Measurements from ENCODE around the gene HLA-DMB. TPM values are rescaled to one million over a fixed set of nuclear protein-coding genes. Genes with fewer than 3 reads are reported as not detected.

Gene HLA-DMB
- total RNA-seq, 1 donor from 2014 or later: 15.9 TPM

DNA sequence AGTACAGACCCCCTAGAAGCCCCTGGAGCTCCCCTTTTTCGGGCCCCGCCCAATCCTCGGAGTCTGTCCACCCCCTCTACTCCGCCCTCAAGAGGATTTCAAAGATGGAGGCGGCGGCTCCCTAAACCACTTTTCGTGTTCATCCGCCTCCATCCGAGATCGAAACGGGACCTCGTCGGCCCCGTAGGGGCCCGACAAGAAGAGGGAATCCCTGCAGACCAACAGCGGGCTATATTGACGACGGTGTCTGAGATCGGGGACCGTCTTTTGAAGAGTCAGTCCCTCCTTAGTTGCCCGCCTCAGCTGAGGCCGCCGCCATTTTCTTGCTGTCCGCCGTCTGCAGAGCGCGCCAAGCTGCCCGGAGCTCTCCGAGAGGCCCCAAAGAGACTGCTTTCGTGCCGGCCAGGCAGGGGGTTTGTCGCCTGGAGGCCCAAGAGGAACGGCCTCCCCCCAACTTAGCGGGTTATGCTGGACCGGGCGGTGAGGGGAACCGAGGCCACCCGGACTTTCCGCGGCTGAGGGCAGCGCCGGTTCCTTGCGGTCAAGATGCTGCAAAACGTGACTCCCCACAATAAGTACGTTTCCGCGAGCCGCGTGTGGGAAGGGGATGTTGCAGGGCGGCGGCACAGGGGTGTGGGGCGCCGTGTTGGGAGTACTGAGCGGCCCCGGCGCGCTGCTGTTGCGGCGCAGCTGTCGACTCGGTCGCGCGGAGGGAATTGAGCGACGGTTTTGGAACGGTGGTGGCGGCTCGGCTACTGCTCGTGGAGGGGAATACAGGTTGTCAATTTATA lies 31.7 kb upstream of the HLA-DMB start:
- intact Hi-C loops (cut with micrococcal nuclease): loop anchor here (1.0 to 10.0 kb wide), 8 partner anchors 31 to 1478 kb away; partner anchors contain the start of genes ATF6B, CUTA, HLA-DMB and MICB

DNA sequence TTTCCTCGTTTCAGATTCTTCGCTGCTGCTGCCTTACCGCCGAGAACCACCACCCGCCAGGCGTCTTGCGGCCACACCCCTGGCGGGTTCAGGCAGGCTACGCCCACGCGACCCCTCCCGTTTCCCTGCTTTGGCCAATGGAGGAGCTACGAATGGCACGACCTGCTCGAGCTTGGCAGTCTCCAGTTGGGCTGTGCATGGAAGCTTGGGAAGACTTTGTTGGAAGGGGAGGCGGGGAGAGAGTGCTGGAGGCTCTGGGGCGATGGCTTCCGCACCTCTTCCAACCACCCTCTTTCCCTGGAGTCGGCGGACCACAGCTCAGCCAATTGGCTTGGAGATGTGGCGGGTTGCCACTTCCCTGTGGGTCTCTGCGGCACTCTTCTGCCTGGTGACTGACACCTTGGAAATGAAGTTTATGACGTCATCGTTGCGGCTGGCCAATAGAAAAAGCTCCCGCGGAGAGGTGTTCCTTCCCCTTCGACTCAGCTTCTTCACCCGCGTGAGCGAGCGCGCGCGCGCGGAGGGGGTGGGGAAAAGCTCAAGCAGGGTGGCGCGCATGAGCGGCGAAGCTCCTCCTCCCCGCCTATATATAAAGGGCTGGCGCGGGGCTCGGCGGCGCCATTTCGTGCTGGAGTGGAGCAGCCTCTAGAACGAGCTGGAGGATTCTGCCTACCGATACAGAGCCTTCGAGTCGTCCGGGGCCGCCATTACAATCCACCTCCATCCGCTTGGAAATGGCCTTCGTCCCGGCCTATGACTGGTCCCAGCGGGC lies 30.9 kb upstream of the HLA-DMB start:
- intact Hi-C loops (cut with micrococcal nuclease): loop anchor here (1.0 to 10.0 kb wide), 11 partner anchors 30 to 1477 kb away; partner anchors contain the start of genes ATF6B, CUTA, HLA-DMB and MICB

DNA sequence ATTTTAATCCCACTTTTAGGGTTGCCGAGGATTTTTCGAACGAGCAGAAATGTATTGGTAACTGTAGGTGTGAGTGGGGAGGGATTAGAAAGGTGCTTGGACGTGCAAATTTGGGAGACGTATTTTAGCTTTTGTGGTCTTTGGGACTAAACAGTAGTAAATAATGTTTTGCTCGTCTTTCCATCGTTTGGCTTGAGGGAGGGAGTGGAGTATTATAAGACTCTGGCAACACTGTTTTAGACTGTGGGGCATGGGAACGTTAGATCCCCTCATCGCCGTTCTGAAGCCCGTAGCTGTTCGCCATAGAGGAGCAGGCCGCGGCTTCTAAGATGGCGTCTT lies 30.4 kb upstream of the HLA-DMB start:
- intact Hi-C loops (cut with micrococcal nuclease): loop anchor here (1.0 to 10.0 kb wide), 7 partner anchors 77 to 1476 kb away; partner anchors contain the start of genes ATF6B, MICB, NELFE and PSMB8

DNA sequence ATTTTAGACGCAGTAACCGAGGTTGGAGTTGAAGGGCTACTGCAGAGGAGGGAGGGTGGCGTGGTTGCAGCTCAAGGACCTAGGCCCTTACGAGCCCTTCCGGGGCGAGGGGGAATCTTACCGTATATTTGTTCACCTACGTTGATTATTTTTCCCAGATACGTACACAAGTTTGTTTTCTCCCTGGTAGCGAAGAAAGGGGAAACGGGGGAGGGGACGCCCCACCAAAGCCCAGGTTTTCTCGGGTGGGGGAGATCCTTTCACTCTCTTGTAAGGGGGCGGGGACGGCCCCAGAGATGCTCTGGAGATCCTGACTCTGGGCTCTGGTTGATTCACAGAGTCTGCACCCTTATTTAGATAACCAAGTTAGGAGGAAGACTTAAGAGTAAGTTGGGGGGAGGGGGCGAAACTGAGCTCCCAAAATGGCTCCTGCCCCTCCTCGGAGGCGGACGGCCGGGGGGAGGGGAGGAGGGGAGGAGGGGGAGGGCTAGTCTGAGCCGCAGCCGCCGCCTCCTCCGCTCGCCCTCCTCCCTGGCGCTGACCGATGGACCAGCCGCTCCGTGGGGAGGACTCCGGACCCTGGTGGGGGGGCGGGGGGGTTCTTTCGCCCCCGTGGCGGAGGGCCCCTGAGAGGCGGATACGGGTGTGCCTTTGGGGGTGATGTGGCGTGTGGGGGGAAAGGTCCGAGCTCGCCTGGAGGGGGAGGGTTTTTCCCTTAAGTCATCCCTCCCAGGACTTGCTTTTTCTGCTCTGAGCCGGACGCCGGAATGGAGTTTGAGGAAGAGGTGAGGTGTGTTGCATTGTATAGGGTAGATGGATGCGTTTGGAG lies 29.8 kb upstream of the HLA-DMB start:
- intact Hi-C loops (cut with micrococcal nuclease): loop anchor here (1.0 to 10.0 kb wide), 8 partner anchors 76 to 1476 kb away; partner anchors contain the start of genes ATF6B, MICB, NELFE and PSMB8

DNA sequence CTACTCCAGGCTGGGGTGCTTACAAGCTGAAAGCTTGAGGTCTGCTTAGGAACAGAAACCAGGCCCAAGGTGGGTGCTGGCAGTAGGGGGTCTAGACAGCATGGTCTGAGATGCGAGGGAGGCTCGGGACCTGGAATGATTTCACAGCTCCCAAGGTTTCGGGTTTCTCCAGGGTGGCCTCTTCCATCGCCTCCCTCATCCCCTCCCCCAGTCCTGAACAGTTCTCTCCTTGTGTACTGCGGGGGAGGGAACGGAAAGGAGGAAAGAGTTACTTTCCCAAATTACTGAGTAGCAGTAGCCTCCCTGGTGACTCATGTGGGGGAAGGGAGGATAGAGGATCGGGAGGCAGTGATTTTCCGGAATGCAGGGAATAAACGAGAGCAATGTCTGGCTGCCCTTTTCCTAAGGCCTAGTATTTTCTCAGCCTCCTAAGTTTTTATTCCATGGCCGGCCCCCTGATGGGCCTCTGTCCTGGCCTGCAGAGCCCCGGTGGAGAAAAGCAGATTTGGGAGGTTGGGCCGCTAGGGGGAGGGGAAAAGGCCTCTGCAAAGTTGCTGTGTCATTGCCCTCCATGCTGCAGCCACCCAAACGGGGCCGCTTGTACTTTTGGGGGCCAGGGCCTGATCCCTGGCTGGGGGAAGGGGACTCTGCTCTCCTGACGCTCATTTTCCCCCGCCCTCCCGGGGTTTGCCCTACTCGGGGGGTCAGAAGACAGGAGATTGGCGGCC lies 29.0 kb upstream of the HLA-DMB start:
- intact Hi-C loops (cut with micrococcal nuclease): loop anchor here (1.0 to 10.0 kb wide), 6 partner anchors 345 to 1568 kb away; partner anchors contain the start of genes ATF6B, MICA, MICB and NELFE

DNA sequence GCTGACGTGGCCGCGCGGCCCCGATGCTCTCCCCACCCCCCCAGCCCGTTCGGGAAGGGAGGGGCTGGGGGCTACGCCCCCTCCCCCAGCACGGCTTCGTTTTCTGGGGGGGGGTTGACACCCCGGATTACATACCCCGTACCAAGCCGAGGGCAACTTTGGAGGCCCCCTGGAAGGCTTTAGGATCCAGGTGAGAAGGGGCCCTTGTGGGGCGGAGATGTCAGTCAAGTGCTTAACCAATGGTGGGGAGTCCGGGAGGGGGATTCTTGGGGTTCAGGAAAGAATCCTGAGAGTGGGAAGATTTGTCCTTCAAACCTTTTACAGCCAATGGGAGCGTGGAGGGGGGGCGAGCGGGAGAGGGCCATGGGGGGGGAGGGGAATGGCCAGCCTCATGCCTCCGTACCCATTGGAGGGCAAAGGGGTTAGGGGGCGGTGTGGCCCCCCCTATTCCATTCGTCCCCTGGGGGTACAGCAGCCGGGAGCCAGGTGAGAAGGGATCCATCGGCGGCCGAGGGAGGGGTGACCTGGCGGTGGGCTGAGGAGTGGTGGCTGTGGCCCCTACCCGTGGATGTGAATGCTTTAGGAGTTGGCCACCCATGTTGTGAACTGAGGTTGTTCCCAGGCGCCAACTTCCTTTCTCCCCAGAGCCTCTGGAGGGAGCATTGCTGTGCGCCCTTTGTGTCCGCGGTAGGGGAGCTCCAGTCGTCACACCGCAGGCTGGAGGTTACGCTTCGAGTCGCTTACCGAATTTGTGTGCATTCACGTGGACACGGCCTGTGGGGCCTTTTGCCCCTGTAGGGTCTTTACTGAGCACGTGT lies 28.2 kb upstream of the HLA-DMB start:
- intact Hi-C loops (cut with micrococcal nuclease): loop anchor here (1.0 to 5.0 kb wide), 3 partner anchors 774 to 1567 kb away; partner anchors contain the start of genes MICA and RNF5

DNA sequence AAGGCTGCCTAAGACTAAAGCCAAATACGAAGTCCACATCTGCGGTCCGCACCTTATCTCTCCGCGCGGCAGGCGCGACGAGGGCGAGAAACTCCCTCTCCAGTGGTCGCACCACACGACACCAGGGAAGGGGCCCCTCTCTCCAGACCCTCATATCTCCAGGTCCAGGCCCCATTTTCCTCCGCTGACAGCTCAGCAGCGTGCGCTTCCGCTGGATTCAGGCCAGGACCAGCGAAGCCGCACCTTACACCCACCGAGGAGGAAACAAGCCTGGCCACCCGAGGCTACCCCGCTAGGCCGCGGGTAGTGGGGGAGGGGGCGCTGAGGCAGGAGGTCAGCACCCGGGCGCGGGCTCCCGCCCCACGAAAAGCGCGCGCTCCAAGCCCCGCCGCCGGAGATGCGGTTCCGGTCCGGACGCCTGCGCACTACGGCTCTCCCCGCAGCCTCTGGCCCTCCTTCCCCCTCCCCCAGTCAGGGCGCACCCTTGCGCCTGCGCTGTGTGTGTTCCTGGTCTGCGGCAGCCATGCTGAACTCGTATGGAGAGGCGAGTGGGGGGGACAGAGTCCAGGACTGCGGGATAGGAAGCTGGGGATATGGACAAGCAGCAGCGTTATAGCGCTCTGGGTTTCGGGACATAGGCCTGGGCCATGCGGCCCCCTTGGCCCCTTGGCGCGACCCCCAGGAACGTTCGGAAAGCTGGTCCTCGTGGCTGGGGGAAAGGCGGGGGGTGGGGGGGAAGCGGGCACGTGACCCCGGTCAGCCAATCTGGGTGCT lies 27.5 kb upstream of the HLA-DMB start, which contains the start of gene BRD2:
Gene BRD2 (plus strand): TSS at position 502 of the 774 bp plus-strand sequence. CDS start 4,305 bp downstream, outside the sequence.
- intact Hi-C loops (cut with micrococcal nuclease): loop anchor here (1.0 to 5.0 kb wide), 3 partner anchors 773 to 1566 kb away; partner anchors contain the start of genes MICA and RNF5

DNA sequence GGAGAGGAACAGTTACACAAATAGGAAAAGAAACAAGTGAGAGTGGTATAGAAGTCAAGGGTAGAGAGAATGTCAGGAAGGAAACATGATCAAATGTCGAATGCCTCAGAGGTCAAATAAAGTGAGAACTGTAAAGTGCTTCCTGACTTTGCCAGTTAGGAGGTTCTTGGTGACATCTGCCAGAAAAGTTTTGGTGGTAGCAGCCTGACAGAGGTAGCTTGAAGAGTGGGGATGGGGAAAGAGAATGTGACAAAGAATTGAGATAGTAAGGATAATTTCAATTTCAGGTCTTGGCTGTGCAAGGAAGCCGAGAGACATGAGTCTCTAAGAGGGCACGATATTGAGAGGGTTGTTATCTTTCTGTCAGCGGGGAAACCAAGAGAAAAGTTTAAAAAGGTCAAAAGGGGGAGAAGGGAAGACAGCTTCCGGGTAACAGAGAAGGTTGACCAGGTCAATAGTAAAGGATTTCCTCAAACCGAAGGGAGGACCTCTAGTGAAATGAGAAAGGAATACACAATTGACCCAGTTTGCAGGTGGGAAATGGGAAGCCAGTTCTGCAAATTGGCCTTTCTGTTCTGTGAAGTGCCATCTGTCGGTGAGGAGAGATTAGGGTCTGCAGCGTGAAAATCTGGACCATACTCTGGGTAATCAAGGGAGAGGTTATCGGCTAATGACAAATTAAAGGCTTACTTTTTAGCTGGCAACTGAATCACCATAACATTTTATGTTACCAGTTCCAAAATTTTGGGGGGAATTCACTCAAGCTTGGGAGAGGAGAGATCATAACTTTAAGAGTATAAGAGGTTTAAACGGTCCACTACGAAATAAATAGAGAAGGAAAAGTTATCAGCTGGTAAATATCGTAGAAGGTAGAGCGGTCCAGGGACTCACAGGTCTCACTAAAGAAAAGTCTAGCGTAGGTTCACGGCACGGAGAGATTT lies 26.6 kb upstream of the HLA-DMB start:
- intact Hi-C loops (cut with micrococcal nuclease): loop anchor here (1.0 to 5.0 kb wide), 9 partner anchors 14 to 1565 kb away; partner anchors contain the start of genes HLA-DMA, HLA-DMB, MICA and RNF5

DNA sequence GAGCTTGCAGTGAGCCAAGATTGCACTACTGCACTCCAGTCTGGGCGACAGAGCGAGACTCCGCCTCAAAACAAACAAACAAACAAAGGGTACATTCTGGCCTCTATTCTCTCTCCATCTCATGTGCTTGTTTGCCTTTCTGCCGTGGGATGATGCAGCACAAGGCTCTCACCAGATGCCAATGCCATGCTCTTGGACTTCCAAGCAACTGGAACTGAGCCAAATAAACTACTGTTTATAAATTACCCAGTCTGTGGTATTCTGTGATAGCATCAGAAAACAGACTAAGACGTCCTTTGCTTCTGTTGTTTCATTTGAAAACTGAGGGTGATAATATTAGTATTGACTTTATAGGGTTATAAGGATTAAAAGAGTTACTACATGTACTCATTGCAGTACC lies 23.9 kb upstream of the HLA-DMB start:
- intact Hi-C loops (cut with micrococcal nuclease): loop anchor here (5.0 kb wide), 1 partner anchor 1562 kb away; the partner anchor contains the start of gene MICA

DNA sequence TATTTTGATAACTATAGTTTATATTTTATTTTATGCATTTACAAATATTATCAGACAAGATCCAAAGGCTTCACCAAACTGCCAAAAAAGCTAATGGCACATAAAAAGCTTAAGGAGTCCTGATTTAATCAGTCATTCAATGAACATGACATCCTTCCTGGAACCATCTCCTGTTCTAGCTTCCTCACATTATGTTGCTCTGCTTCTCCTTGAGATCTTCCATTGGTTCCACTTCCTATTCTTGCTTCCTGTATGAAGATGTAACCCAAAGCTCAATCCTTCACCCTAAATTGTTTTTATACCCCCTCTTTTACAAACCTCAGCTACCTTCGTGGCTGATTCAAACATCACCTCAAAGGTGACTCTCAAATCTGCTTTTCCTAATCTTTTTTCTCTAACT lies 23.0 kb upstream of the HLA-DMB start:
- intact Hi-C loops (cut with micrococcal nuclease): no loop called here

DNA sequence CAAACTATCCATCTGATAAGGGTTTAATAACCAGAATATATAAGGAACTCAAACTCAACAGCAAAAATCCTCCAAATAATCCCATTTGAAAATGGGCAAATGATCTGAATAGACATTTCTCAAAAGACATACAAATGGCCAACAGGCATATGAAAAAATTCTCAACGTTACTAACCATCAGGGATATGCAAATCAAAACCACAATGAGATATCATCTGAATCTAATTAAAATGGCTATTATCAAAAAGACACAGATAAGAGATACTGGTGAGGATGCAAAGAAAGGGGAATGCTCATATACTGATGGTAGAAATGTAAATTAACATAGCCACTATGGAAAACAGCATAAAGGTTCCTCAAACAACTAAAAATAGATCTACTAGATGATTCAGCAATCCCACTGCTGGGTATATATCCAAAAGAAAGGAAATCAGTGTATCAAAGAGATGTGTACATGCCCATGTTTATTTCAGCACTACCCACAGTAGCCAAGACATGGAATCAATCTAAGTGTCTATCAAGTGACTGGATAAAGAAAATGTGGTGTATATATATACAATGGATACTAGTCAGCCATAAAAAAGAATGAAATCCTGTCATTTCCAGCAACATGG lies 21.5 kb upstream of the HLA-DMB start:
- intact Hi-C loops (cut with micrococcal nuclease): no loop called here

DNA sequence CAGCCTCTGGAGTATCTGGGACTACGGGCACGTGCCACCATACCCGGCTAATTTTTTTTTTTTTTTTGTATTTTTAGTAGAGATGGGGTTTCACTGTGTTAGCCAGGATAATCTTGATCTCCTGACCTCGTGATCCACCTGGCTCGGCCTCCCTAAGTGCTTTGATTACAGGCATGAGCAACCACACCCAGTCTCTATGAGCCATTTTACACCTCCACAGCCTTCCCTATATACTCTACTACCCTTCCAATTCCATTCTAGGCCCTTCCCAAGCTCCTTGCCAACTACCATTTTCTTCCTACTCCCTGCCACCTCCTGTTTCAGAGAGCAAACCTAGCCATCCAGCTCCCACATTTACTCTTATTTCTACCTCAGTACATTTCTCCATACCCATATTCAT lies 19.7 kb upstream of the HLA-DMB start:
- intact Hi-C loops (cut with micrococcal nuclease): no loop called here

DNA sequence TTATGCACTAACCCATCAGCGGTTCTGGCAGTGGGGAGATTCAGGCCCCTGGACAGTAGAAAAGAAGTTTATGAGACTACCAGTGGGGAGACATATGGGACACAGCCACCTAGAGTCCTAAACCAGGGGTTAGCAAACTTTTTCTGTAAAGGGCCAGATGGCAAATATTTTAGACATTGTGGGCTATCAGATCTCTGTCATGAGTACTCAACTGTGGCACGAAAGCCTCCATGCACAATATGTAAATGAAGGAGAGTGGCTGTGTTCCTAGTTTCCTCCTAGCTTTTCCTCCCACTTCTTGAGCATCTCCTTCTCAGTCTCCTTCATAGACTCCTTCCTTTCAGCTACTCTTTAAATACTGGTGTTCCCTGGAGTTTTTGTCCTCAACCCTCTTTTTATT lies 15.3 kb upstream of the HLA-DMB start:
- intact Hi-C loops (cut with micrococcal nuclease): no loop called here

DNA sequence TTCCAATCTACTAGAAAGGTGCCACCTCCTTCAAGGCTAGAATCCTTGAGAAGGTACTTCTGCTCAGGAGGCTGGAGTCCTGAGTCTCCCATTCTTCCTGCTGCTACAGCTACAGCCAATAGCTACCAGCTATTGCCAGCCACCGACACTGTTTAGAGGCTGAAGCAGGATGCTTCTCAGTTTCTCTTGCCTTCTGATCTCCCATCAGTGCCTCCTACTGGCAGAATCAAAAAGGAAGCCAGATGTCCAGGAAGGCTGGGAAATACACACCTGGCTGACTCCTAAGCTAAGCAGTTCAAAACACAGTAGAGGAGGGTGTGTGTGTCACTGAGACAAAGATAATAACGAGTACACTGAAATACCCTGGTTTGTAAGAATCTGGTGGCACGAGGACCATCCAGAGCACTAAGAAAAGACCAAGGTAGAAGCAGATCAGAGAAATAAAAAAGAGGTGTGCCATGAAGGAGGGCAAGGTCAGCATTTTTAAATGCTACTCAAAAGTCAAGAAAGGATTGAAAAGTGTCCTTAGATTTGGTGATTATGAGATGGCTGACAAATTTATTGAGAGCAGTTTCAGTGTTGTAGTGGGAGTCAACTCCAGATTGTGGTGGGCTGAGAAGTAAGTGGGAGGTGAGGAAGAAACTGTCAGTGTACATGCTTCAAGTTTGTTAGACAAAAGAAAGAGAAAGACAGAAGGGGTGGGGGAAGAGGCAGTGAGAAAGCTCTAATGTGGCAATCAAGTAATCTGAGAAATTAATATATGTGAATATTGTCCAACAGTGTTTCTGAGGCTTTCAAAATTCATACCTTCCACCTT lies 14.4 kb upstream of the HLA-DMB start:
- intact Hi-C loops (cut with micrococcal nuclease): no loop called here

DNA sequence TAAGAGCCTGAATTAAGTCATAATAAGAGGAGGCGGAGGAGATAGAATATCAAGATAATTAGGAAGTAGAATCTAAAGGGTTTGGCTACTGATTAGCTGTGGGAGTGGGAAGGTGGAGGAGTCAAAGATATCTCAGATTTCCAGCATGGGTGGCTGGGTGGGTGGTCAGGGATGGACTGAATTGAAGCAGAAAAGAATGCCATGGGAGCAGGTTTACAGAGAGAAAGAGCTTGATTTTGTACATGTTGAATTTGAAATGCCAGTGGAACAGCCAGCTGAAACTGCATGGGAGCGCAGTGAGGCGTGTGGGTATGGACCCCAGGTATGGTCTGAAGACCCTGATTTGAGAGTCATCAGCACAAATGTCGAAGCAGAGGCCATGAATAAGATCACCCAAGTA lies 13.4 kb upstream of the HLA-DMB start:
- intact Hi-C loops (cut with micrococcal nuclease): no loop called here

DNA sequence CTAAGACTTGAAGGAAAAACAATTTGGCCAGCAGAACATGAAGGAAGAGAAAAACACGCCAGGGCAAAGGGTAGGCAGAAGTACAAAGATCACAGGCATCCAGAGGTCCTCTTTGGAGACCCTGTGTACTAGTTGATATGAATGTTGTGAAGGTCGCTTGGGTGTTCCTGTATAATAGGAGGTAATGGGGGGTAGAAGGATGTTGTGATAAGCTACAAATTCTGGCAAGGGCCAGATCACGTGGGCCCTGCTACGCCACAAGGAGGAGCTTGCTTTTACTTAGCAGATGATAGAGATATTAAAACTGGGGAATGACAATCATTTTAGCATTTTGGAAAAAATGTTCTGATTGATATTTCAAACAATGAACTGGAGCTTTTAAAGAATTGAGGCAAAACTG lies 12.9 kb upstream of the HLA-DMB start:
- intact Hi-C loops (cut with micrococcal nuclease): loop anchor here (1.0 kb wide), 7 partner anchors 12 to 115 kb away; partner anchors contain the start of genes HLA-DMB and TAP2
